D721Med (cell line): ENCODE results near the gene KCTD8.
"Not testable (repeated sequence)": the region's sequence is repeated elsewhere in the genome, so short reads cannot be mapped to it uniquely, and the experiment has no call there.

Experiments used
- DNase-seq: peaks from one replicate; pipeline ENCODE4 v3.0.0; 2011; ENCODE audit warnings: low spot score; ENCODE audit not compliant: insufficient read length
- FAIRE-seq: peaks from 2 replicates; lab custom pipeline; 2011; peaks lifted over from hg19 to GRCh38; lab: Jason Lieb, UNC
- CTCF ChIP-seq: IDR thresholded peaks from 2 replicates; pipeline ENCODE4 v1.5.1; 2012; ENCODE audit warnings: mild to moderate bottlenecking, control low read depth; ENCODE audit not compliant: insufficient read depth; ENCODE audit errors: missing control alignments

KCTD8 gene

GRCh38 chr4:44221407-44221806 is 227.2 kb downstream of the KCTD8 start:
- FAIRE-seq (no peak), DNase-seq (no peak)
- TF ChIP-seq CTCF, result no peak

- no peak for DNase-seq
- FAIRE-seq, result no peak
- TF ChIP-seq CTCF, result no peak
These were observed 237.9 kb downstream of the KCTD8 start for GRCh38 chr4:44210750-44211149.

- no peak for TF ChIP-seq CTCF
- FAIRE-seq (no peak), DNase-seq (no peak)
These were observed 251.8 kb downstream of the KCTD8 start for GRCh38 chr4:44196796-44197195.

- no peak for DNase-seq
- no peak for FAIRE-seq
- no peak for TF ChIP-seq CTCF
These were observed 254.2 kb downstream of the KCTD8 start for GRCh38 chr4:44194365-44194764.

- no peak for DNase-seq
- no peak for TF ChIP-seq CTCF
- FAIRE-seq, result no peak
These were observed 261.8 kb downstream of the KCTD8 start for GRCh38 chr4:44186850-44187246.

GRCh38 chr4:44186096-44186849 is 262.3 kb downstream of the KCTD8 start:
- no peak for DNase-seq
- FAIRE-seq, result no peak
- TF ChIP-seq CTCF, result no peak

- not testable (repeated sequence) for DNase-seq, FAIRE-seq
These were observed 266.9 kb downstream of the KCTD8 start for GRCh38 chr4:44181491-44182349.

GRCh38 chr4:44167766-44168165 is 280.8 kb downstream of the KCTD8 start:
- not testable (repeated sequence) for DNase-seq, FAIRE-seq
